ENCODE measurements around the gene SFR1.

Gene SFR1

GRCh38 chr10:104090611-104091010 is 31.4 kb upstream of the SFR1 start:
- POLR2A ChIA-PET = no interaction called here
- CTCF ChIA-PET = interaction anchor here (1.1 kb wide), 1 partner anchor 10 kb away, joined by 3 read pairs; no protein-coding TSS in a partner anchor
- TF ChIP-seq CTCF (IDR thresholded peaks at IDR 0.05; ENCODE audit: control extremely low read depth, extremely low read depth, low read depth, missing control alignments) = no peak
- DNase-seq (ENCODE audit: extremely low spot score) = no peak

GRCh38 chr10:104092749-104093148 is 29.2 kb upstream of the SFR1 start:
- DNase-seq (ENCODE audit: extremely low spot score) = no peak
- no peak for TF ChIP-seq CTCF (IDR thresholded peaks at IDR 0.05; ENCODE audit: control extremely low read depth, extremely low read depth, low read depth, missing control alignments)
- ChIA-PET CTCF (interaction anchor here (1.2 kb wide), 1 partner anchor 28 kb away, joined by 3 read pairs; no protein-coding TSS in a partner anchor), POLR2A (no interaction called here)

- no peak for DNase-seq (ENCODE audit: extremely low spot score)
- ChIA-PET CTCF (no interaction called here), POLR2A (no interaction called here)
- no peak for TF ChIP-seq CTCF (IDR thresholded peaks at IDR 0.05; ENCODE audit: control extremely low read depth, extremely low read depth, low read depth, missing control alignments)
Measured at GRCh38 chr10:104096692-104097091, 25.3 kb upstream of the SFR1 start.

- ChIA-PET POLR2A (no interaction called here), CTCF (no interaction called here)
- no peak for TF ChIP-seq CTCF (IDR thresholded peaks at IDR 0.05; ENCODE audit: control extremely low read depth, extremely low read depth, low read depth, missing control alignments)
- DNase-seq (ENCODE audit: extremely low spot score) = no peak
Measured at GRCh38 chr10:104098358-104098925, 23.5 kb upstream of the SFR1 start.

- POLR2A ChIA-PET = no interaction called here
- CTCF ChIA-PET = interaction anchor here (1.1 to 2.3 kb wide), 2 partner anchors 10 to 23 kb away, joined by 4 to 17 read pairs; partner anchors contain the start of gene SFR1
- DNase-seq (ENCODE audit: extremely low spot score) = no peak
- no peak for TF ChIP-seq CTCF (IDR thresholded peaks at IDR 0.05; ENCODE audit: control extremely low read depth, extremely low read depth, low read depth, missing control alignments)
Measured at GRCh38 chr10:104099269-104099668, 22.7 kb upstream of the SFR1 start.

GRCh38 chr10:104099941-104100340 is 22.0 kb upstream of the SFR1 start:
- ChIA-PET CTCF (interaction anchor here (1.1 to 2.3 kb wide), 2 partner anchors 11 to 23 kb away, joined by 4 to 17 read pairs; partner anchors contain the start of gene SFR1), POLR2A (no interaction called here)
- TF ChIP-seq CTCF (IDR thresholded peaks at IDR 0.05; ENCODE audit: control extremely low read depth, extremely low read depth, low read depth, missing control alignments) = no peak

More at GRCh38 chr10:104099941-104100340, 22.0 kb upstream of the SFR1 start:
- DNase-seq (ENCODE audit: extremely low spot score) = no peak
